GM19468 (cell line): ENCODE measurements around the gene ANKRD66.
"Not testable (repeated sequence)": the region's sequence is repeated elsewhere in the genome, so short reads cannot be mapped to it uniquely, and the experiment has no call there.

Source experiments
- ATAC-seq: cut with Tn5 transposase; IDR thresholded peaks from one replicate; pipeline ENCODE4 v1.9.1; 2021; ENCODE audit warnings: mild to moderate bottlenecking, moderate library complexity, moderate number of reproducible peaks; ENCODE audit not compliant: unreplicated experiment; ENCODE audit errors: extremely low read depth

ANKRD66 gene

GRCh38 chr6:46749731-46750130, 3.0 kb downstream of the ANKRD66 start:
- ATAC-seq: no peak

- no peak for ATAC-seq
Measured at GRCh38 chr6:46751658-46752057, 4.9 kb downstream of the ANKRD66 start.

GRCh38 chr6:46755865-46756264, 9.1 kb downstream of the ANKRD66 start:
- no peak for ATAC-seq

- ATAC-seq: no peak
Measured at GRCh38 chr6:46756469-46757213, 9.9 kb downstream of the ANKRD66 start.

DNA sequence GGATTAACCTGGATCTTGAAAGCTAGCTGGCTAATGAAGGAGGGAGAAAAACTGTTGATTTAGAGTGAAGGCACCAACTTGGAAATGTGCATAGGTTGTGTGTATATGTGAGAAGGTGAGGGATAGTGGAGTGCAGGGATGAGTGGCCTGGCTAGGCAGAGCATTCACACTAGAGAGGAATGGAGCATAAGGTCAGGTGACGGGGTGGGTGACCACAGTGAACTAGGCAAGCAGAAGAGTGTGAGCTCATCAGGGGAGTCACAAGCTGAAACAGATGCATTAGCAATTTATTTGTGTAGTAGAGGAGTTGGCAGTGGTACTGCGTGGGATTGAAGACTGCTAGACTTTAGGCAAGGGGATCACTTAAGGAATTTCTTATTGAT, 10.5 kb downstream of the ANKRD66 start:
- ATAC-seq: no peak

- no peak for ATAC-seq
Measured at GRCh38 chr6:46758960-46759753, 12.4 kb downstream of the ANKRD66 start.

GRCh38 chr6:46760925-46761324, 14.2 kb downstream of the ANKRD66 start:
- no peak for ATAC-seq

DNA sequence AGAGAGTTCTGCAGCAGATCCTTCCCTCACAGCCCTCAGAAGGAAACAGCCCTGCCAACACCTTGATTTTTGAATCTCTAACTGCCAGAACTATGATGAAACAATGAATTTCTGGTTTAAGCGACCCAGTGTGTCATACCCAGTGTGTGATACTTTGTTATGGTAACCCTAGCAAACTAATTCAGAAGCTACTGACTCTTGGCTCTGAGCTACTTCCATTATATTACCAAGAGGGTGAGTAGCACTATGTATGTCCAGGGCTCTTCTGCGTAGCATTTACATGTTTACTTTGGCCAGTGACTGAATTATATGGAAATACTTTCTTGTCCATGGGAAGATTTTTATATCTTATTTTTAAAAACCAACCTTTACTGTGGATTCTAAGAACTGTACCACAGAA, 16.7 kb downstream of the ANKRD66 start:
- ATAC-seq: no peak

GRCh38 chr6:46764280-46764679, 17.5 kb downstream of the ANKRD66 start:
- ATAC-seq: not testable (repeated sequence)

GRCh38 chr6:46764961-46765360, 18.2 kb downstream of the ANKRD66 start:
- ATAC-seq: no peak

DNA sequence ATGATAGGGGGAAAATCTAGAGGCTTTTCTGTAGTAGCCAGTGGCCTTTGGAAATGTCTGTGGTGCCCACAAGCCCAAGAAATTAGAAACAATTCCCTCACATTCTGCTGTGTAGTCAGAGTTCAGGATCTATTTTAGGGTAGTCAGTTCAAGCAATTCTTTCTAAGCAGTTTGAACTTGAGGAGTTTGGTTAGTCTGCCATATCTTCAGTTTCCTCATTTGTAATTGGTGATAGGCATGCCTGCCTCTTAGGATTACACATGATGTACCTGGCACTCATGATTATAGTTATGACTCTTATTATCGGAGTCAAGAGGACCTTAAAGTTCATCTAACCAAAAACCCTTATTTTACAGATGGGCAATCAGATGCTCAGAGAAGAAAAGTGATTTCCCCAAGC, 25.3 kb downstream of the ANKRD66 start:
- no peak for ATAC-seq

- no peak for ATAC-seq
Measured at GRCh38 chr6:46772762-46773161, 26.0 kb downstream of the ANKRD66 start.

DNA sequence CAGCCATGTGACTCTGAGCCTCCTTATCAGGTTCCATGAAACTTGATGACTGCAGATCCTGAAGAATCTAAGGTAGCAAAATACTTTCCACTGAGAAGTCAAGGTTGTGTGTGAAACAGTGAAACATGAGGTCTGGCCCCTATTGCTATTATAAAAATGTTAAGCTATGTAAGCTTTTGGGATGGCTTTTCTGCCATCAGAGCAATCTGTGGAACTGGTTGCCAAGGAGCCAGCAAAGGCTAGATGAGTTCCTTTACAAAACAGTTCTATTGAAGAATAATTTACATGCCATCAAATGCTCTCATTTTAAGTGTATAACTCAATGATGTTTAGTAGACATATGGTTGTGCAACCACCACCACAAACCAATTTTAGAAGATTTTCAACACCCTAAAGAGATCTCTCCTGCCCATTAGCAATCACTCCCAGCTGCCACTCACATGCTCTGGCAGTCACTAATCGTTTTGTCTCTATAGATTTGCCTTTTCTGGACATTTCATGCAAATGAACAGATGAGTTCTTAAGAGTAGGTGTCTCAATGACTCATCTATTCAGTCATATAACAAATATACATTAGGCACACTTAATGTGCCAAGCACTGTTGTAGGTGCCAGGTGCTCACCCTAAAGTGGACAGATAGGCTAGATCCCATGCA, 26.6 kb downstream of the ANKRD66 start:
- ATAC-seq: no peak

DNA sequence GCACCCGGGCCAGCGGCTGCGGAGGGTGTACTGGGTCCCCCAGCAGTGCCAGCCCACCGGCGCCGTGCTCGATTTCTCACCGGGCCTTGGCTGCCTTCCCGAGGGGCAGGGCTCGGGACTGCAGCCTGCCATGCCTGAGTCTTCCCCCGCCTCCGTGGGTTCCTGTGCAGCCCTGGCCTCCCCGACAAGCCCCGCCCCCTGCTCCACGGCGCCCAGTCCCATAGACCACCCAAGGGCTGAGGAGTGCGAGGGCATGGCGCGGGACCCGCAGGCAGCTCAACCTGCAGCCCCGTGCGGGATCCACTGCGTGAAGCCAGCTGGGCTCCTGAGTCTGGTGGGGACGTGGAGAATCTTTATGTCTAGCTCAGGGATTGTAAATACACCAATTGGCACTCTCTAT, 28.0 kb downstream of the ANKRD66 start:
- not testable (repeated sequence) for ATAC-seq

- no peak for ATAC-seq
Measured at GRCh38 chr6:46776070-46776712, 29.5 kb downstream of the ANKRD66 start.

DNA sequence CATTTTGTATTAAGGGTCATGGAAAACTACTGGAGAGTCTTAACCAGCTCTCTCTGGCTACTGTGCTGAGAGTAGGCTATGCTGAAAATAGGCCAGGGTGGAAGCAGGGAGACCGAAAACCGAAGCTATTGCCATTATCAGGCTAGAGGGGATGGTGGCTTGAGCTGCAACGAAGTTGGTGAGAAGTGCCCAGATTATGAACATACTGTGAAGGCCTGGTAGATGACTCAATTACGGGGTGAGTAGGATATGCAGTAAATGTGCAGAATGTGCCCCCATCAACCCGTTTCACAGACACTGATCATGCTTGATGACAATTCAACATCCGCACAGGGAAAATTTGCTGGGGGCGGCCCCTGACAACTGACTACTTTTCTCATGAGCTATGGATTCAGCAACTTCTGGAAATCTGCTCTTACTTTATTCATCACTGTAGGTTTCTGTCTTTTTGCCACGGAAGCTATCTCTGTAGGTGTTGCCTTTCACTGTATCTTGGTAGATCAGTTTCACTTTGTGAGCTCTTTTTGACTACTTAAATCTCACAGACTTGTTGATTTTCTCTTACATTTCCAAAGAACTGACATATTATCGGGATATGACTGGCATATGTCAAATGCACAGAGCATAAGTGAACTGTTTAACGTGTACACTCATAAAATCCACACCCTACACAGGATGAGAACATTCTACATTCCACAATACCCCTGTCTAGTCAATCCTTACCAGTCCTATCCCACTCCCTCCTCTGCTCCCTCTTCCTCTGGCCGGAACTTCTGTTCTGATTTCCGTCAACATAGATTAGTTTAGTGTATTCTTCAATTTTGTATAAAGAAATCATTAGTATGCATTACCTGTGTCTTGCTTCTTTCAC, 31.0 kb downstream of the ANKRD66 start:
- ATAC-seq: no peak

- no peak for ATAC-seq
Measured at GRCh38 chr6:46781478-46782378, 35.0 kb downstream of the ANKRD66 start.

DNA sequence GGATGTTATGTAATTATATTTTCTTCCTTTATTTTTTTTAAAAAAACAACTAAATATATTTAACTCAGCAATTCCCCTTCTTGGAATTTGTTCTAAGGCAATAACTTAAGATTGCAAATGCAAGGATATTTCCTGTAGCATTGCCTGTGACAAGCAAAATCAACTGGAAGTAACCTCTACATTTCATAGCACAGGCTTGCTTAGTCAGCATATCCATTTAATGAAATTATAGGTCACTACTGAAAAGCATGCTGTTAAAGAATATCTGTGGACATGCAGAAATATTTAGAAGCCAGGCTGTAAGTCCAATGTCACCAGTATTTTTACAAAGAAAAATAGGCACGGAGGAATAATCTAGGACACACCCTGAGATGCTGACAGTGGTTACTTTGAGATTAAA, 37.8 kb downstream of the ANKRD66 start:
- no peak for ATAC-seq
